ENCODE results near the gene FER. TPM values are rescaled to one million over a fixed set of nuclear protein-coding genes. Genes with fewer than 3 reads are reported as not detected.
"Not testable (repeated sequence)": the region's sequence is repeated elsewhere in the genome, so short reads cannot be mapped to it uniquely, and the experiment has no call there.

FER gene
- total RNA-seq, 1 donor from 2014 or later, result 12.3 TPM

- intact Hi-C loops (cut with micrococcal nuclease), result no loop called here
- ATAC-seq (no peak), DNase-seq (no peak)
Observed at GRCh38 chr5:108743319-108743718, 4.4 kb upstream of the FER start.

- ATAC-seq (no peak), DNase-seq (no peak)
- intact Hi-C loops (cut with micrococcal nuclease), result no loop called here
Observed at GRCh38 chr5:108743846-108744245, 3.9 kb upstream of the FER start.

GRCh38 chr5:108747111-108747773 is 455 bp upstream of the FER start:
- intact Hi-C loops (cut with micrococcal nuclease), result no loop called here
- no peak for DNase-seq
- ATAC-seq, result no peak

- ATAC-seq (peak; percentile 97), DNase-seq (peak; percentile 99)
- intact Hi-C loops (cut with micrococcal nuclease), result no loop called here
Observed at GRCh38 chr5:108748401-108749127, 867 bp downstream of the FER start.

GRCh38 chr5:108749128-108749861 is 1.6 kb downstream of the FER start:
- DNase-seq (no peak), ATAC-seq (peak; percentile 59)
- intact Hi-C loops (cut with micrococcal nuclease), result no loop called here

- intact Hi-C loops (cut with micrococcal nuclease), result no loop called here
Observed at GRCh38 chr5:108753331-108753730, 5.6 kb downstream of the FER start.

GRCh38 chr5:108753877-108754276 is 6.2 kb downstream of the FER start:
- no peak for ATAC-seq
- no peak for DNase-seq
- intact Hi-C loops (cut with micrococcal nuclease), result no loop called here

More at GRCh38 chr5:108753331-108753730, 5.6 kb downstream of the FER start:
- ATAC-seq (no peak), DNase-seq (no peak)

- ATAC-seq, result no peak
- intact Hi-C loops (cut with micrococcal nuclease), result no loop called here
- no peak for DNase-seq
Observed at GRCh38 chr5:108760512-108760911, 12.8 kb downstream of the FER start.

- ATAC-seq (no peak), DNase-seq (no peak)
- intact Hi-C loops (cut with micrococcal nuclease), result no loop called here
Observed at GRCh38 chr5:108762660-108763059, 15.0 kb downstream of the FER start.

GRCh38 chr5:108763222-108763916 is 15.7 kb downstream of the FER start:
- intact Hi-C loops (cut with micrococcal nuclease), result no loop called here
- DNase-seq, result no peak
- ATAC-seq, result no peak

GRCh38 chr5:108765647-108766046 is 17.9 kb downstream of the FER start:
- intact Hi-C loops (cut with micrococcal nuclease), result no loop called here
- DNase-seq, result no peak
- ATAC-seq, result no peak

GRCh38 chr5:108766916-108767315 is 19.2 kb downstream of the FER start:
- ATAC-seq; DNase-seq; intact Hi-C loops (cut with micrococcal nuclease): not testable (repeated sequence)

- intact Hi-C loops (cut with micrococcal nuclease), result no loop called here
- DNase-seq (no peak), ATAC-seq (no peak)
Observed at GRCh38 chr5:108769352-108769751, 21.7 kb downstream of the FER start.

- intact Hi-C loops (cut with micrococcal nuclease), result no loop called here
- DNase-seq (no peak), ATAC-seq (no peak)
Observed at GRCh38 chr5:108772626-108773025, 24.9 kb downstream of the FER start.

GRCh38 chr5:108773330-108773729 is 25.6 kb downstream of the FER start:
- DNase-seq, result no peak
- no peak for ATAC-seq
- intact Hi-C loops (cut with micrococcal nuclease), result no loop called here

GRCh38 chr5:108774079-108774478 is 26.4 kb downstream of the FER start:
- ATAC-seq; DNase-seq; intact Hi-C loops (cut with micrococcal nuclease): not testable (repeated sequence)

- intact Hi-C loops (cut with micrococcal nuclease); DNase-seq; ATAC-seq: not testable (repeated sequence)
Observed at GRCh38 chr5:108777582-108777981, 29.9 kb downstream of the FER start.

- DNase-seq; ATAC-seq; intact Hi-C loops (cut with micrococcal nuclease): not testable (repeated sequence)
Observed at GRCh38 chr5:108784577-108784976, 36.9 kb downstream of the FER start.

- peak; percentile 23 for ATAC-seq
- intact Hi-C loops (cut with micrococcal nuclease), result no loop called here
- DNase-seq, result peak; percentile 35
Observed at GRCh38 chr5:108786806-108787483, 39.2 kb downstream of the FER start.

Data from left ventricle myocardium superior (tissue), 1 donor.